Neural crest cell (in vitro differentiated cells): ENCODE measurements around the gene WIZ. TPM values are rescaled to one million over a fixed set of nuclear protein-coding genes. Genes with fewer than 3 reads are reported as not detected.

Experiments used
- DNase-seq: peaks from one replicate; pipeline ENCODE4 v3.0.0; 2021; ENCODE audit warnings: low read depth, mixed read lengths, low spot score
- H3K27ac Mint-ChIP-seq: one replicate; pipeline ENCODE4 v1.8.0; 2021; ENCODE audit warnings: mild to moderate bottlenecking, mixed read lengths; ENCODE audit not compliant: unreplicated experiment
- H3K27me3 Mint-ChIP-seq: 2 replicates; pipeline ENCODE4 v1.8.0; 2021; ENCODE audit warnings: low read depth, mild to moderate bottlenecking, mixed read lengths
- H3K36me3 Mint-ChIP-seq: 2 replicates; pipeline ENCODE4 v1.8.0; 2021; ENCODE audit warnings: low read depth, mild to moderate bottlenecking, mixed read lengths
- H3K4me1 Mint-ChIP-seq: 2 replicates; pipeline ENCODE4 v1.8.0; 2021; ENCODE audit warnings: mixed read lengths
- H3K4me3 Mint-ChIP-seq: one replicate; pipeline ENCODE4 v1.8.0; 2021; ENCODE audit warnings: mild to moderate bottlenecking, mixed read lengths
- H3K9me3 Mint-ChIP-seq: 2 replicates; pipeline ENCODE4 v1.8.0; 2021; ENCODE audit warnings: mixed read lengths
- CTCF ChIP-seq: fragments of 200-600 bp; sonication (generic); conservative IDR thresholded peaks from 2 replicates; pipeline ENCODE4 v1.5.0; 2021; ENCODE audit warnings: antibody characterized with exemption, mild to moderate bottlenecking
- total RNA-seq: library from RNA; stranded (reverse); gene quantifications from 2 replicates; pipeline ENCODE4 v1.2.1, GENCODE V29; 2021

WIZ gene
- total RNA-seq, 1 donor from 2014 or later: 77.1 TPM

GRCh38 chr19:15402411-15403150 lies 47.2 kb downstream of the WIZ start:
- no peak for DNase-seq
- Mint-ChIP-seq H3K4me3 (no peak overlapping the region), H3K27me3 (no peaks in the 10 kb centered on the region), H3K36me3 (no peaks in the 10 kb centered on the region), H3K27ac (no peak overlapping the region), H3K4me1 (peaks cover 8% of the 10 kb centered on the region), H3K9me3 (no peaks in the 10 kb centered on the region)
- TF ChIP-seq CTCF: no peak

GRCh38 chr19:15401397-15401710 lies 48.4 kb downstream of the WIZ start:
- no peak overlapping the region for H3K4me3 Mint-ChIP-seq
- no peak for DNase-seq
- H3K27ac Mint-ChIP-seq: peak overlapping the region; percentile 19
- H3K9me3 Mint-ChIP-seq: no peaks in the 10 kb centered on the region
- H3K27me3 Mint-ChIP-seq: no peaks in the 10 kb centered on the region
- peaks cover 11% of the 10 kb centered on the region for H3K36me3 Mint-ChIP-seq
- no peak for TF ChIP-seq CTCF
- H3K4me1 Mint-ChIP-seq: peaks cover 8% of the 10 kb centered on the region

DNA sequence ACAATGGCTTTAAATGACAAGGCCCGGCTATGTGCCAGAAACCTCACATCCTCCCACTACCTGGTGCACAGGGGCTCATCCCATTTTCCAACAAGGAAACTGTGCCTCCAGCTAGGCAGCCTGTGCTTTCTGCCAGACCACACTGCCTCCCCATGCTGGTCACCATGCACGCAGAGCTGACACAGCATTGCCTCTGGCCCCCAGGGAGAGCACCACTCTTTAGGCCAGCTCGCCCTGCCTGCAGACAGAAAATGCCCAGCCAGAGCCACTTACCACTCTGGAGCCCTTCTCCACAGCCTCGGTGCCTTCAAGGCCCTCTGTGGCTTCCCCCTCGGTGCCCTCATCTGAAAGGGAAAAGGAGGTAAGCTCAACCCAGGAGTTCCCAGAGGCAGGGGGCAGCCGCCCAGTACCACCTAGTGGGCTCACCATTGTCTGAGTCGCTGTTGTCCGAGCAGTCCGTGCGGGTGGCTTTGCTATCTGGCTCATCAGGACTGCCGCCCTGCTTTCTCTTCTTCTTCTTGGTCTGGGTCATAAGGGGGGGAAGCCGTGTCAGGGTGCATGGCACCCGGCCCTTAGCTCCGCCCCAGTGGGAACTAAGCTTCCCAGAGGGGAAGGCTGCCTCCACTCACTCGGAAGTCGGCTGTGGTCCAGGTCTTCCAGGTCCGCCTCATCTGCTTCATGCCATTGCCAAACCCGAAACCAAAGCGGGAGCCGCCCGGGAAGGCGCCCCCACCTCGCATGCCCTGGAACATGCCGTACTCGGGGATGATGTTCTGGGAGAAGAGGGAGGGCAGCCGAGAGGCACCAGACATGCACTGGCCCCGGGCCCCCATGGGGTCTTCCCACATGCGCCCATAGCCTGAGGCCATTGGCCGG lies 49.0 kb downstream of the WIZ start:
- Mint-ChIP-seq H3K36me3 (peaks cover 15% of the 10 kb centered on the region), H3K9me3 (no peaks in the 10 kb centered on the region), H3K27ac (peak overlapping the region; percentile 35), H3K27me3 (no peaks in the 10 kb centered on the region), H3K4me1 (peaks cover 8% of the 10 kb centered on the region), H3K4me3 (no peak overlapping the region)
- TF ChIP-seq CTCF: no peak
- no peak for DNase-seq

DNA sequence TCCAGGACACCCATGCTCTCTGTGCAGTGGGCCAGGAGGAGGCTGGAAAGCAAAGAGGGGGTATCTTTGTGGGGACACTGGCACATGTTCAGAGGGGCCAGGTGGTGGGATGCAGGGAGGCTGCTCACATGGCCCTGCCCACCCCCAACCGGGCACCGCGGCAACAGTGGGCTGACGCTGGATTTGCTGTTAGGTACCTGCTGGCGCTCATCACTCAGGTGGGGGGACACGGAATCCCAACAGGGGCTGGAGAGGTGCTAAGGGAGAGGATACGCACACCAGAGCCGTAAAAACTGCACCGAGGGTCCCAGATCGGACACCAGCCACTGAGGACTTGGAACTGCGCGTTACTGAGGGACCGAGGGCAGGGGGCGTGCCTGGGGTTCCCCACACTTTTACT lies 50.1 kb downstream of the WIZ start:
- no peak overlapping the region for H3K4me3 Mint-ChIP-seq

DNA sequence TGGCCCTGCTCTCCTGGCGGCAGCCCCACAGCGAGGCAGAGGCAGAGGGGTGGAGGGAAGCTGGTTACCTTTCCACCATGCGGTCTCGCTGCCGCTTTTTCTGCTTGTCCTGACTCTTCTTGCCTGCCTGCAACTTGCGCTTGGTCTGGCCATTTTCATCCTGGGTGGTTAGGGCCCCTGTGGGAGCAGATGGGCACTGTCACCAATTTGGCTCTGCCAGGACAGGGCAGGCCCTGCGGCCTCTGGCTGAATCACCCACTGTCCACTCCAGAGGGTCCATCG lies 50.6 kb downstream of the WIZ start:
- Mint-ChIP-seq H3K27me3 (no peaks in the 10 kb centered on the region), H3K27ac (no peak overlapping the region), H3K4me3 (no peak overlapping the region), H3K9me3 (no peaks in the 10 kb centered on the region), H3K36me3 (peaks cover 20% of the 10 kb centered on the region), H3K4me1 (no peaks in the 10 kb centered on the region)
- DNase-seq: no peak
- no peak for TF ChIP-seq CTCF

More for the DNA sequence above, 50.1 kb downstream of the WIZ start:
- Mint-ChIP-seq H3K36me3 (peaks cover 19% of the 10 kb centered on the region), H3K27me3 (no peaks in the 10 kb centered on the region), H3K4me1 (peaks cover 3% of the 10 kb centered on the region), H3K9me3 (no peaks in the 10 kb centered on the region), H3K27ac (no peak overlapping the region)
- no peak for DNase-seq
- TF ChIP-seq CTCF: no peak
